Parathyroid adenoma (tissue), 2 donors: ENCODE results near the gene DDX56.
A peak's percentile ranks its signal among the peaks of the same experiment; 100 is the strongest.

Source experiments
- H2AFZ ChIP-seq: fragments of 300-600 bp; sonication (generic); one replicate; pipeline ENCODE4 v1.7.0; 2017; ENCODE audit warnings: antibody characterized with exemption, mild to moderate bottlenecking
- H3K27ac ChIP-seq: fragments of 300-600 bp; sonication (generic); one replicate; pipeline ENCODE4 v1.7.0; 2017
- H3K27me3 ChIP-seq: fragments of 300-600 bp; sonication (generic); one replicate; pipeline ENCODE4 v1.7.0; 2017; ENCODE audit warnings: low read length; ENCODE audit not compliant: control insufficient read depth, insufficient read depth
- H3K36me3 ChIP-seq: fragments of 300-600 bp; sonication (generic); one replicate; pipeline ENCODE4 v1.7.0; 2017; ENCODE audit warnings: low read length; ENCODE audit not compliant: control insufficient read depth, insufficient read depth
- H3K4me1 ChIP-seq: fragments of 300-600 bp; sonication (generic); one replicate; pipeline ENCODE4 v1.7.0; 2017; ENCODE audit warnings: control low read depth
- H3K4me2 ChIP-seq: fragments of 300-600 bp; sonication (generic); one replicate; pipeline ENCODE4 v1.7.0; 2017; ENCODE audit warnings: low read length
- H3K4me3 ChIP-seq: fragments of 300-600 bp; sonication (generic); one replicate; pipeline ENCODE4 v1.7.0; 2017; ENCODE audit warnings: low read depth, low read length
- H3K79me2 ChIP-seq: fragments of 300-600 bp; sonication (generic); one replicate; pipeline ENCODE4 v1.7.0; 2017; ENCODE audit warnings: control low read depth
- H3K9ac ChIP-seq: fragments of 300-600 bp; sonication (generic); one replicate; pipeline ENCODE4 v1.7.0; 2017; ENCODE audit warnings: mild to moderate bottlenecking
- H3K9me3 ChIP-seq: fragments of 300-600 bp; sonication (generic); one replicate; pipeline ENCODE4 v1.7.0; 2017; ENCODE audit warnings: low read length; ENCODE audit not compliant: control insufficient read depth
- CTCF ChIP-seq: fragments of 300-600 bp; sonication (generic); IDR thresholded peaks from one replicate; pipeline ENCODE4 v1.7.0; 2017; ENCODE audit warnings: antibody characterized with exemption, mild to moderate bottlenecking
- donor health status: primary hyperparathyroidism.

The DDX56 gene

GRCh38 chr7:44615149-44615611, 41.5 kb upstream of the DDX56 start:
- H3K27ac ChIP-seq, result no peak overlapping the region
- no peak for TF ChIP-seq CTCF
- H2AFZ ChIP-seq, result no peak overlapping the region
- peaks cover 64% of the 10 kb centered on the region for H3K79me2 ChIP-seq
- no peaks in the 10 kb centered on the region for H3K36me3 ChIP-seq
- no peaks in the 10 kb centered on the region for H3K27me3 ChIP-seq
- H3K9ac ChIP-seq, result no peak overlapping the region
- H3K9me3 ChIP-seq, result no peaks in the 10 kb centered on the region
- H3K4me2 ChIP-seq, result peak overlapping the region; percentile 4
- peaks cover 24% of the 10 kb centered on the region for H3K4me1 ChIP-seq
- H3K4me3 ChIP-seq, result no peak overlapping the region

DNA sequence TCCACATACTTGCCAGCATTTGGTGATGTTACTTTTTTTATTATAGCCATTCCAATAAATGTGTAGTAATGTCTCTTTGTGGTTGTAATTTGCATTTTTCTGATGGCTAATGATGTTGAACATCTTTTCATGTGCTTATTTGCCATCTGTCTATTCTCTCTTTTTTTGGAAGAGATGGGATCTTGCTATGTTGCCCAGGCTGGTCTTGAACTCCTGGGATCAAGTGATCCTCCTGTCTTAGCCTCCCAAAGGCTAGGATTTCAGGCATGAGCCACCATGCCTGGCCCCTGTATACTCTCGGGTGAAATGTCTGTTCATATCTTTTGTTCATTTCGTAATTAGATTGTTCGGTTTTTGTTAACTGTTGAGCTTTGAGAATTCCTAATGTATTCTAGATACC, 36.1 kb upstream of the DDX56 start:
- H3K36me3 ChIP-seq, result no peaks in the 10 kb centered on the region
- H3K27me3 ChIP-seq, result no peaks in the 10 kb centered on the region
- no peak for TF ChIP-seq CTCF
- no peak overlapping the region for H3K9ac ChIP-seq
- H3K4me1 ChIP-seq, result peaks cover under 1% of the 10 kb centered on the region
- H3K79me2 ChIP-seq, result peaks cover 59% of the 10 kb centered on the region
- H3K27ac ChIP-seq, result no peak overlapping the region
- H3K4me2 ChIP-seq, result no peak overlapping the region
- no peak overlapping the region for H2AFZ ChIP-seq
- no peak overlapping the region for H3K4me3 ChIP-seq
- no peaks in the 10 kb centered on the region for H3K9me3 ChIP-seq

DNA sequence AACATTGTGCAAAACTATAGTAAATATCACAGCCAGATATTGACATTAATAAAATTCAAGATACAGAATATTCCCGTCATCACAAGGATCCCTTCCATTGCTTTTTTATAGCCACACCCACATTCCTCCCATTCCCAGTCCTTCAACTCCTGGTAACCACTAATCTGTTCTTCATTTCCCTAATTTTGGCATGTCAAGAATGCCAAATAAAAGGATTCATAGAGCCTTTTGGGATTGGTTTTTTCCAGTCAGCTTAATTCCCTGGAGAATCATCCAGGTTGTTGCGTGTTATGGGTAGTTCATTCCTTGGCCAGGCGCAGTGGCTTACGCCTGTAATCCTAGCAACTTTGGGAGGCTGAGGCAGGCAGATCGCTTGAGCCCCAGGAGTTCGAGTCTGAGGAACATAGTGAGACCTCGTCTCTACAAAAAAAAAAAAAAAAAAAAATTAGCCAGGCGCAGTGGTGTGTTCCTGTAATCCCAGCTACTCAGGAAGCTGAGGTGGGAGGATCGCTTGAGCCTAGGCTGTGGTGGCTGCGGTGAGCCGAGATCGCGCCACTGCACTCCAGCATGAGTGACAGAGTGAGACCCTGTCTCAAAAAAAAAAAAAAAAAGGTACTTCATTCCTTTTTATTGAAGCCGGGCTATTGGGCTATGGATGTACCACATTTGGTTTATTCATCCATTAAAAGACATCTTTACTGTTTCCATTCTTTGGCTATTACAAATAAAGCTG, 35.4 kb upstream of the DDX56 start:
- H3K4me3 ChIP-seq, result no peak overlapping the region
- H3K79me2 ChIP-seq, result peaks cover 59% of the 10 kb centered on the region
- H3K36me3 ChIP-seq, result no peaks in the 10 kb centered on the region
- no peak overlapping the region for H3K27ac ChIP-seq
- no peak for TF ChIP-seq CTCF
- no peak overlapping the region for H2AFZ ChIP-seq
- H3K4me1 ChIP-seq, result no peaks in the 10 kb centered on the region
- no peak overlapping the region for H3K9ac ChIP-seq
- no peaks in the 10 kb centered on the region for H3K9me3 ChIP-seq
- no peaks in the 10 kb centered on the region for H3K27me3 ChIP-seq
- no peak overlapping the region for H3K4me2 ChIP-seq

GRCh38 chr7:44607141-44608068, 33.7 kb upstream of the DDX56 start:
- no peaks in the 10 kb centered on the region for H3K27me3 ChIP-seq

More at GRCh38 chr7:44607141-44608068, 33.7 kb upstream of the DDX56 start:
- no peaks in the 10 kb centered on the region for H3K36me3 ChIP-seq
- peak overlapping the region; percentile 32 for H3K9ac ChIP-seq
- peak overlapping the region; percentile 97 for H3K27ac ChIP-seq
- H3K79me2 ChIP-seq, result peaks cover 44% of the 10 kb centered on the region
- H3K4me1 ChIP-seq, result no peaks in the 10 kb centered on the region
- H3K4me2 ChIP-seq, result peak overlapping the region; percentile 99
- no peaks in the 10 kb centered on the region for H3K9me3 ChIP-seq
- peak overlapping the region; percentile 80 for H2AFZ ChIP-seq
- peak overlapping the region; percentile 100 for H3K4me3 ChIP-seq
- no peak for TF ChIP-seq CTCF
